HepG2 (cell line): Measurements from ENCODE around the gene STK11. TPM values are rescaled to one million over a fixed set of nuclear protein-coding genes. Genes with fewer than 3 reads are reported as not detected.

Source experiments
- CREBL2 ChIP-seq: sonication (generic); formaldehyde crosslinking; IDR thresholded peaks from 2 replicates; pipeline ENCODE4 v1.8.1; 2023; ENCODE audit warnings: missing genetic modification reagents, mild to moderate bottlenecking, borderline replicate concordance
- GABPA ChIP-seq, 2 experiments: IDR thresholded peaks; 2 replicates each; pipeline ENCODE4 v1.6.1; 2011 to 2016; ENCODE audit warnings: low read depth in 2 of 2, low read length in 1 of 2, missing biosample characterization in 1 of 2, missing genetic modification characterization in 1 of 2
- PHF20 ChIP-seq: sonication (generic); formaldehyde crosslinking; IDR thresholded peaks from 2 replicates; pipeline ENCODE4 v1.5.0; 2020; ENCODE audit warnings: mild to moderate bottlenecking, missing genetic modification reagents
- PLSCR1 ChIP-seq: sonication (generic); formaldehyde crosslinking; IDR thresholded peaks from 2 replicates; pipeline ENCODE4 v1.5.0; 2020; ENCODE audit warnings: missing genetic modification reagents, mild to moderate bottlenecking, borderline replicate concordance
- POLR2AphosphoS2 ChIP-seq: IDR thresholded peaks from 2 replicates; pipeline ENCODE4 v1.6.1; 2011; ENCODE audit warnings: low read depth, low read length, improper control_type of control experiment
- PRDM4 ChIP-seq: sonication (generic); formaldehyde crosslinking; IDR thresholded peaks from 2 replicates; pipeline ENCODE4 v1.9.0; 2021; ENCODE audit warnings: missing genetic modification reagents, borderline replicate concordance
- SP140L ChIP-seq: sonication (generic); formaldehyde crosslinking; IDR thresholded peaks from 2 replicates; pipeline ENCODE4 v1.4.0; 2020; ENCODE audit warnings: missing genetic modification reagents, borderline replicate concordance
- SSRP1 ChIP-seq: IDR thresholded peaks from 2 replicates; pipeline ENCODE4 v1.6.1; 2016; ENCODE audit warnings: control low read depth
- TBP ChIP-seq: sonication (generic); formaldehyde crosslinking; IDR thresholded peaks from 2 replicates; pipeline ENCODE4 v1.5.0; 2020; ENCODE audit warnings: missing genetic modification reagents
- THAP7 ChIP-seq: sonication (generic); formaldehyde crosslinking; IDR thresholded peaks from 2 replicates; pipeline ENCODE4 v1.8.1; 2023; ENCODE audit warnings: mild to moderate bottlenecking, missing genetic modification reagents
- THAP9 ChIP-seq: sonication (generic); formaldehyde crosslinking; IDR thresholded peaks from 2 replicates; pipeline ENCODE4; 2020; ENCODE audit warnings: missing genetic modification reagents, mild to moderate bottlenecking, borderline replicate concordance
- ZBTB21 ChIP-seq: sonication (generic); formaldehyde crosslinking; IDR thresholded peaks from 2 replicates; pipeline ENCODE4 v1.4.0; 2020; ENCODE audit warnings: missing genetic modification reagents
- ZKSCAN1 ChIP-seq: fragments of 150-350 bp; IDR thresholded peaks from 2 replicates; pipeline ENCODE4 v1.6.1; 2014; ENCODE audit warnings: low read length
- ZNF10 ChIP-seq: sonication (generic); formaldehyde crosslinking; IDR thresholded peaks from 2 replicates; pipeline ENCODE4 v1.4.0; 2020; ENCODE audit warnings: mild to moderate bottlenecking, low read depth, missing genetic modification reagents, borderline replicate concordance
- ZNF18 ChIP-seq: sonication (generic); formaldehyde crosslinking; IDR thresholded peaks from 2 replicates; pipeline ENCODE4 v1.8.0; 2022; ENCODE audit warnings: mild to moderate bottlenecking, missing genetic modification reagents; ENCODE audit not compliant: insufficient replicate concordance
- ZNF282 ChIP-seq: fragments of 450-650 bp; IDR thresholded peaks from 2 replicates; pipeline ENCODE4 v1.6.1; 2018; ENCODE audit not compliant: partially characterized antibody
- ZNF331 ChIP-seq: sonication (generic); formaldehyde crosslinking; IDR thresholded peaks from 2 replicates; pipeline ENCODE4 v1.4.0; 2020; ENCODE audit warnings: missing genetic modification reagents
- ZNF605 ChIP-seq: sonication (generic); formaldehyde crosslinking; IDR thresholded peaks from 2 replicates; pipeline ENCODE4 v1.8.0; 2022; ENCODE audit warnings: mild to moderate bottlenecking, missing genetic modification reagents
- ZNF616 ChIP-seq: sonication (generic); formaldehyde crosslinking; IDR thresholded peaks from 2 replicates; pipeline ENCODE4 v1.5.0; 2020; ENCODE audit warnings: low read depth, mild to moderate bottlenecking, missing genetic modification reagents
- ZNF788 ChIP-seq: sonication (generic); formaldehyde crosslinking; IDR thresholded peaks from 2 replicates; pipeline ENCODE4 v1.5.0; 2020; ENCODE audit warnings: mild to moderate bottlenecking, missing genetic modification reagents, borderline replicate concordance
- polyA plus RNA-seq, 8 experiments: library from polyadenylated mRNA; depleted of rRNA in 3 of 8; stranded (reverse) in 7 of 8; unstranded in 1 of 8; fragments of >200 nt; fragmentation: Illumina TruSeq in 4 of 8; extraction: Trizol in 4 of 8; gene quantifications; 2 replicates each; pipeline versions ENCODE4 v1.2.1 to v1.2.3, GENCODE V29; 2011 to 2016; ENCODE audit warnings: low read depth in 4 of 8, missing spikeins in 1 of 8, mixed read lengths in 1 of 8; ENCODE audit not compliant: insufficient read depth in 1 of 8
- total RNA-seq, 5 experiments: library from RNA; depleted of rRNA; stranded (reverse); fragments of >200 nt; fragmentation: Illumina TruSeq; extraction: Trizol; gene quantifications; 2 replicates each; pipeline ENCODE4 v1.2.3, GENCODE V29; 2016; ENCODE audit warnings: low read depth in 1 of 5

STK11 gene
- total and polyA plus RNA-seq, 2 of the 13 experiments (the other 11 are each of a cell fraction or from before 2014, with no cell fraction given), result 27.5 to 43.6 TPM

- TF ChIP-seq ZBTB21 (CRISPR knock-in tag) (no peak), TBP (CRISPR knock-in tag) (no peak), CREBL2 (no peak), GABPA (IDR thresholded peaks at IDR 0.05; ENCODE audit: low read depth, low read length) (no peak), GABPA (CRISPR knock-in tag; IDR thresholded peaks at IDR 0.05; ENCODE audit: low read depth) (no peak), SSRP1 (CRISPR knock-in tag) (no peak), THAP9 (peak; percentile 28; the same call in 1 of the 2 replicates), PRDM4 (CRISPR knock-in tag) (no peak), ZNF18 (CRISPR knock-in tag) (peak; percentile 22), ZNF282 (no peak), SP140L (no peak), ZNF605 (CRISPR knock-in tag) (peak; percentile 58; the same call in 1 of the 2 replicates), PHF20 (CRISPR knock-in tag) (no peak), ZKSCAN1 (no peak), ZNF10 (CRISPR knock-in tag) (no peak), ZNF788 (CRISPR knock-in tag) (peak; percentile 73), ZNF331 (CRISPR knock-in tag) (peak; percentile 31; the same call in 1 of the 2 replicates), POLR2AphosphoS2 (no peak), PLSCR1 (CRISPR knock-in tag) (no peak), THAP7 (0 out of 2 replicates have a peak, but pooled peaks have one; percentile 15), ZNF616 (CRISPR knock-in tag) (0 out of 2 replicates have a peak, but pooled peaks have one; percentile 57)
Measured at GRCh38 chr19:1266129-1266915, 60.7 kb downstream of the STK11 start (continued).
